A549 (cell line): ENCODE measurements around the gene HES4. TPM values are rescaled to one million over a fixed set of nuclear protein-coding genes. Genes with fewer than 3 reads are reported as not detected.

Source experiments
- ATAC-seq, 2 experiments: fragments of 200-7000 bp in 1 of 2; fragments of >200 bp in 1 of 2; cut with Nextera tagmentation in 1 of 2; cut with Tn5 transposase in 1 of 2; 3 replicates each; pipeline versions ENCODE4 v1.8.0 to v1.9.1; 2018 to 2020; ENCODE audit warnings: mild to moderate bottlenecking in 1 of 2, moderate library complexity in 1 of 2
- CTCF ChIA-PET: fragments of 300-600 bp; sonication (Branson Sonifier 250); formaldehyde crosslinking; extraction: SDS; loops from one replicate; lab custom pipeline; 2021; ENCODE audit warnings: antibody characterized with exemption, inconsistent platforms; lab: Yijun Ruan, JAX
- POLR2A ChIA-PET: fragments of 350-600 bp; formaldehyde crosslinking; extraction: SDS; loops from one replicate; lab custom pipeline; 2021; ENCODE audit warnings: antibody characterized with exemption, inconsistent platforms; lab: Yijun Ruan, JAX
- DNase-seq, 2 experiments: peaks; one replicate each; pipeline versions ENCODE4 v3.0.0 to v3.0.0-alpha.2; 2011 to 2016; ENCODE audit warnings: low read depth in 1 of 2, low spot score in 1 of 2
- FAIRE-seq: peaks from 2 replicates; lab custom pipeline; 2011; peaks lifted over from hg19 to GRCh38; lab: Jason Lieb, UNC
- H3K27ac ChIP-seq, 2 experiments: fragments of >200 bp; sonication (Bioruptor Twin); formaldehyde crosslinking; 3 replicates each; pipeline ENCODE4 v1.5.1; 2016 to 2017
- H3K4me1 ChIP-seq: fragments of >200 bp; sonication (Bioruptor Twin); formaldehyde crosslinking; 3 replicates; pipeline ENCODE4 v1.6.1; 2016
- H3K4me2 ChIP-seq: fragments of >200 bp; sonication (Bioruptor Twin); formaldehyde crosslinking; 3 replicates; pipeline ENCODE4 v1.6.1; 2016
- H3K4me3 ChIP-seq: fragments of >200 bp; sonication (Bioruptor Twin); formaldehyde crosslinking; 3 replicates; pipeline ENCODE4 v1.5.1; 2016
- H3K9me3 ChIP-seq: fragments of >200 bp; sonication (Bioruptor Twin); formaldehyde crosslinking; 3 replicates; pipeline ENCODE4 v1.6.1; 2016
- E2F6 ChIP-seq: IDR thresholded peaks from 2 replicates; pipeline ENCODE4 v1.6.1; 2012; ENCODE audit warnings: low read depth, borderline replicate concordance
- EHMT2 ChIP-seq: fragments of 200-600 bp; sonication (generic); IDR thresholded peaks from 2 replicates; pipeline ENCODE4 v1.6.1; 2016; ENCODE audit warnings: antibody characterized with exemption, low read depth, mild to moderate bottlenecking, moderate library complexity
- FOXS1 ChIP-seq: fragments of 250-450 bp; sonication (Bioruptor Pico); IDR thresholded peaks from 2 replicates; pipeline ENCODE4 v1.5.0; 2020; ENCODE audit warnings: mild to moderate bottlenecking, moderate library complexity
- GATA3 ChIP-seq: IDR thresholded peaks from 2 replicates; pipeline ENCODE4 v1.6.1; 2012; ENCODE audit warnings: borderline replicate concordance
- HDAC2 ChIP-seq: fragments of 200-600 bp; sonication (generic); IDR thresholded peaks from 2 replicates; pipeline ENCODE4 v1.6.1; 2016
- JUN ChIP-seq, 2 experiments: fragments of >200 bp; sonication (Bioruptor Twin); formaldehyde crosslinking; IDR thresholded peaks; 2 replicates in 1 of 2; 3 replicates in 1 of 2; pipeline ENCODE4 v1.6.1; 2016 to 2017
- JUNB ChIP-seq: fragments of >200 bp; sonication (Bioruptor Twin); formaldehyde crosslinking; IDR thresholded peaks from 2 replicates; pipeline ENCODE4 v1.6.1; 2016
- KDM1A ChIP-seq: fragments of 200-600 bp; sonication (generic); IDR thresholded peaks from 2 replicates; pipeline ENCODE4 v1.6.1; 2016; ENCODE audit warnings: low read depth, mild to moderate bottlenecking
- KDM5A ChIP-seq: fragments of 200-600 bp; sonication (generic); IDR thresholded peaks from 2 replicates; pipeline ENCODE4 v1.6.1; 2016; ENCODE audit warnings: antibody characterized with exemption, mild to moderate bottlenecking
- POLR2AphosphoS2 ChIP-seq: conservative IDR thresholded peaks from 2 replicates; pipeline ENCODE4 v1.6.1; 2012; ENCODE audit warnings: low read length, improper control_type of control experiment, inconsistent platforms
- REST ChIP-seq: fragments of 200-600 bp; sonication (generic); IDR thresholded peaks from 2 replicates; pipeline ENCODE4 v1.6.1; 2016; ENCODE audit warnings: antibody characterized with exemption, mild to moderate bottlenecking, moderate library complexity
- TP53 ChIP-seq: fragments of 250-450 bp; sonication (Bioruptor Pico); IDR thresholded peaks from 2 replicates; pipeline ENCODE4 v1.5.0; 2021; ENCODE audit warnings: mild to moderate bottlenecking, moderate library complexity
- ZC3H11A ChIP-seq: fragments of 450-650 bp; IDR thresholded peaks from 2 replicates; pipeline ENCODE4 v1.6.1; 2014; ENCODE audit warnings: antibody characterized with exemption, mild to moderate bottlenecking
- WGBS: methylation state at CpG from one replicate; pipeline ENCODE4 v1.1.6; 2017; ENCODE audit errors: missing lambda C conversion rate; 5-methylcytosine and 5-hydroxymethylcytosine counted together
- polyA plus RNA-seq, 4 experiments: library from polyadenylated mRNA; depleted of rRNA in 3 of 4; stranded (reverse); fragments of >200 nt; fragmentation: RNase III in 1 of 4; extraction: RNeasy Plus Mini Kit Qiagen cat#74134 plus additional on column Dnase treatment in 1 of 4; gene quantifications; 2 replicates in 3 of 4; 3 replicates in 1 of 4; pipeline ENCODE4 v1.2.3, GENCODE V29; 2011 to 2017
- small RNA-seq, 6 experiments: library from RNA; depleted of rRNA; stranded (forward); fragments of <200 nt; gene quantifications; one replicate each; pipeline ENCODE3, GENCODE V24; 2012
- TF ChIP-seq, protein P1 (sequence below): IDR thresholded peaks from 2 replicates; pipeline ENCODE4 v1.6.1; 2012
- TF ChIP-seq, protein P2 (sequence below): fragments of >200 bp; sonication (Bioruptor Twin); formaldehyde crosslinking; IDR thresholded peaks from 3 replicates; pipeline ENCODE4 v1.5.1; 2016

Gene HES4
- polyA plus RNA-seq, 2 of the 4 experiments (the other 2 are of a cell fraction): 5.9 to 8.4 TPM

- no peak for TF ChIP-seq FOXS1 (CRISPR knock-in tag)
- no peak for TF ChIP-seq JUN (IDR thresholded peaks at IDR 0.05)
- no peak for TF ChIP-seq POLR2AphosphoS2
- TF ChIP-seq GATA3: no peak
- TF ChIP-seq HDAC2: no peak
- no peak for TF ChIP-seq EHMT2
- TF ChIP-seq KDM1A: no peak
- TF ChIP-seq, protein P1, sequence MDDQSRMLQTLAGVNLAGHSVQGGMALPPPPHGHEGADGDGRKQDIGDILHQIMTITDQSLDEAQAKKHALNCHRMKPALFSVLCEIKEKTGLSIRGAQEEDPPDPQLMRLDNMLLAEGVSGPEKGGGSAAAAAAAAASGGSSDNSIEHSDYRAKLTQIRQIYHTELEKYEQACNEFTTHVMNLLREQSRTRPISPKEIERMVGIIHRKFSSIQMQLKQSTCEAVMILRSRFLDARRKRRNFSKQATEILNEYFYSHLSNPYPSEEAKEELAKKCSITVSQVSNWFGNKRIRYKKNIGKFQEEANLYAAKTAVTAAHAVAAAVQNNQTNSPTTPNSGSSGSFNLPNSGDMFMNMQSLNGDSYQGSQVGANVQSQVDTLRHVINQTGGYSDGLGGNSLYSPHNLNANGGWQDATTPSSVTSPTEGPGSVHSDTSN: no peak
- no peak for TF ChIP-seq JUNB
- no peak for TF ChIP-seq ZC3H11A
- no peak for TF ChIP-seq E2F6
- no peak for TF ChIP-seq REST
- TF ChIP-seq TP53 (CRISPR knock-in tag): no peak
- TF ChIP-seq, protein P2, sequence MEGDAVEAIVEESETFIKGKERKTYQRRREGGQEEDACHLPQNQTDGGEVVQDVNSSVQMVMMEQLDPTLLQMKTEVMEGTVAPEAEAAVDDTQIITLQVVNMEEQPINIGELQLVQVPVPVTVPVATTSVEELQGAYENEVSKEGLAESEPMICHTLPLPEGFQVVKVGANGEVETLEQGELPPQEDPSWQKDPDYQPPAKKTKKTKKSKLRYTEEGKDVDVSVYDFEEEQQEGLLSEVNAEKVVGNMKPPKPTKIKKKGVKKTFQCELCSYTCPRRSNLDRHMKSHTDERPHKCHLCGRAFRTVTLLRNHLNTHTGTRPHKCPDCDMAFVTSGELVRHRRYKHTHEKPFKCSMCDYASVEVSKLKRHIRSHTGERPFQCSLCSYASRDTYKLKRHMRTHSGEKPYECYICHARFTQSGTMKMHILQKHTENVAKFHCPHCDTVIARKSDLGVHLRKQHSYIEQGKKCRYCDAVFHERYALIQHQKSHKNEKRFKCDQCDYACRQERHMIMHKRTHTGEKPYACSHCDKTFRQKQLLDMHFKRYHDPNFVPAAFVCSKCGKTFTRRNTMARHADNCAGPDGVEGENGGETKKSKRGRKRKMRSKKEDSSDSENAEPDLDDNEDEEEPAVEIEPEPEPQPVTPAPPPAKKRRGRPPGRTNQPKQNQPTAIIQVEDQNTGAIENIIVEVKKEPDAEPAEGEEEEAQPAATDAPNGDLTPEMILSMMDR: no peak
- TF ChIP-seq KDM5A: no peak
- Histone ChIP-seq H3K27ac (no peak overlapping the region), H3K4me2 (no peak overlapping the region), H3K4me3 (no peak overlapping the region), H3K9me3 (no peaks in the 10 kb centered on the region), H3K4me1 (peaks cover 9% of the 10 kb centered on the region)
- CTCF ChIA-PET: interaction anchor here (0.9 kb wide), 1 partner anchor 12 kb away, joined by 4 read pairs; no protein-coding TSS in a partner anchor
- ATAC-seq (no peak), DNase-seq (no peak), FAIRE-seq (no peak)
- WGBS: 97% methylated on average over 9 of the region's 9 CpGs
- POLR2A ChIA-PET: no interaction called here
Observed at GRCh38 chr1:950268-950667, 49.6 kb downstream of the HES4 start.

Small RNAs within 50 kb of the gene (small RNA-seq; reads per million reads assigned to genes)
- gene AL645608.3: 0 reads per million in 6 experiments

Other genes with a start within 250 kb of the HES4 start
- gene SAMD11, start 76.2 kb downstream of the HES4 start, polyA plus RNA-seq (2011; rRNA removed): 13.3 and 22.4 TPM in 2 replicates
- gene SAMD11, start 76.2 kb downstream of the HES4 start, polyA plus RNA-seq (2017; fragmentation: RNase III; extraction: RNeasy Plus Mini Kit Qiagen cat#74134 plus additional on column Dnase treatment): 32.9 to 52.8 TPM (median 46.2 TPM) in 3 replicates
- 41.0 and 48.4 TPM in 2 replicates for gene NOC2L, start 40.8 kb downstream of the HES4 start, polyA plus RNA-seq (2011; rRNA removed)
- gene NOC2L, start 40.8 kb downstream of the HES4 start, polyA plus RNA-seq (2017; fragmentation: RNase III; extraction: RNeasy Plus Mini Kit Qiagen cat#74134 plus additional on column Dnase treatment): 68.1 to 81.6 TPM (median 73.5 TPM) in 3 replicates
- 5.7 and 8.5 TPM in 2 replicates for gene KLHL17, start 39.5 kb downstream of the HES4 start, polyA plus RNA-seq (2011; rRNA removed)
- gene KLHL17, start 39.5 kb downstream of the HES4 start, polyA plus RNA-seq (2017; fragmentation: RNase III; extraction: RNeasy Plus Mini Kit Qiagen cat#74134 plus additional on column Dnase treatment): 17.9 to 21.6 TPM (median 18.7 TPM) in 3 replicates
- 0.61 and 0.75 TPM in 2 replicates for gene PLEKHN1, start 33.6 kb downstream of the HES4 start, polyA plus RNA-seq (2011; rRNA removed)
- 3.2 to 3.6 TPM (median 3.4 TPM) in 3 replicates for gene PLEKHN1, start 33.6 kb downstream of the HES4 start, polyA plus RNA-seq (2017; fragmentation: RNase III; extraction: RNeasy Plus Mini Kit Qiagen cat#74134 plus additional on column Dnase treatment)
- gene PERM1, start 18.0 kb downstream of the HES4 start, polyA plus RNA-seq (2011; rRNA removed): not detected in 2 replicates
- gene PERM1, start 18.0 kb downstream of the HES4 start, polyA plus RNA-seq (2017; fragmentation: RNase III; extraction: RNeasy Plus Mini Kit Qiagen cat#74134 plus additional on column Dnase treatment): 0.12 to 0.33 TPM (median 0.30 TPM) in 3 replicates
- 4.3 and 4.6 TPM in 2 replicates for gene ISG15, start 13.4 kb upstream of the HES4 start, polyA plus RNA-seq (2011; rRNA removed)
- 11.2 to 17.6 TPM (median 11.2 TPM) in 3 replicates for gene ISG15, start 13.4 kb upstream of the HES4 start, polyA plus RNA-seq (2017; fragmentation: RNase III; extraction: RNeasy Plus Mini Kit Qiagen cat#74134 plus additional on column Dnase treatment)
- 23.9 and 34.9 TPM in 2 replicates for gene AGRN, start 20.0 kb upstream of the HES4 start, polyA plus RNA-seq (2011; rRNA removed)
- 88.0 to 95.3 TPM (median 90.9 TPM) in 3 replicates for gene AGRN, start 20.0 kb upstream of the HES4 start, polyA plus RNA-seq (2017; fragmentation: RNase III; extraction: RNeasy Plus Mini Kit Qiagen cat#74134 plus additional on column Dnase treatment)
- not detected in 2 replicates for gene RNF223, start 74.2 kb upstream of the HES4 start, polyA plus RNA-seq (2011; rRNA removed)
- 0.08 TPM in 1 of 3 replicates, not detected in the others for gene RNF223, start 74.2 kb upstream of the HES4 start, polyA plus RNA-seq (2017; fragmentation: RNase III; extraction: RNeasy Plus Mini Kit Qiagen cat#74134 plus additional on column Dnase treatment)
- gene C1orf159, start 116.0 kb upstream of the HES4 start, polyA plus RNA-seq (2011; rRNA removed): 3.2 and 4.0 TPM in 2 replicates
- 8.8 to 10.4 TPM (median 10.2 TPM) in 3 replicates for gene C1orf159, start 116.0 kb upstream of the HES4 start, polyA plus RNA-seq (2017; fragmentation: RNase III; extraction: RNeasy Plus Mini Kit Qiagen cat#74134 plus additional on column Dnase treatment)
- gene TTLL10, start 173.8 kb upstream of the HES4 start, polyA plus RNA-seq (2011; rRNA removed): not detected in 2 replicates
- gene TTLL10, start 173.8 kb upstream of the HES4 start, polyA plus RNA-seq (2017; fragmentation: RNase III; extraction: RNeasy Plus Mini Kit Qiagen cat#74134 plus additional on column Dnase treatment): not detected in 3 replicates
- gene TNFRSF18, start 206.5 kb upstream of the HES4 start, polyA plus RNA-seq (2011; rRNA removed): not detected in 2 replicates
- not detected in 3 replicates for gene TNFRSF18, start 206.5 kb upstream of the HES4 start, polyA plus RNA-seq (2017; fragmentation: RNase III; extraction: RNeasy Plus Mini Kit Qiagen cat#74134 plus additional on column Dnase treatment)
- gene TNFRSF4, start 214.1 kb upstream of the HES4 start, polyA plus RNA-seq (2011; rRNA removed): not detected in 2 replicates
- gene TNFRSF4, start 214.1 kb upstream of the HES4 start, polyA plus RNA-seq (2017; fragmentation: RNase III; extraction: RNeasy Plus Mini Kit Qiagen cat#74134 plus additional on column Dnase treatment): not detected in 3 replicates
- 38.7 and 58.3 TPM in 2 replicates for gene SDF4, start 231.9 kb upstream of the HES4 start, polyA plus RNA-seq (2011; rRNA removed)
- 94.8 to 103 TPM (median 97.4 TPM) in 3 replicates for gene SDF4, start 231.9 kb upstream of the HES4 start, polyA plus RNA-seq (2017; fragmentation: RNase III; extraction: RNeasy Plus Mini Kit Qiagen cat#74134 plus additional on column Dnase treatment)
- gene B3GALT6, start 232.1 kb upstream of the HES4 start, polyA plus RNA-seq (2011; rRNA removed): 9.2 and 12.5 TPM in 2 replicates
- gene B3GALT6, start 232.1 kb upstream of the HES4 start, polyA plus RNA-seq (2017; fragmentation: RNase III; extraction: RNeasy Plus Mini Kit Qiagen cat#74134 plus additional on column Dnase treatment): 11.5 to 12.9 TPM (median 12.1 TPM) in 3 replicates
- 0.46 and 0.47 TPM in 2 replicates for gene C1QTNF12, start 246.6 kb upstream of the HES4 start, polyA plus RNA-seq (2011; rRNA removed)
- gene C1QTNF12, start 246.6 kb upstream of the HES4 start, polyA plus RNA-seq (2017; fragmentation: RNase III; extraction: RNeasy Plus Mini Kit Qiagen cat#74134 plus additional on column Dnase treatment): 0.76 to 0.98 TPM (median 0.83 TPM) in 3 replicates